GM12878 (cell line): ENCODE data around the gene LRP1. TPM values are rescaled to one million over a fixed set of nuclear protein-coding genes. Genes with fewer than 3 reads are reported as not detected.

ENCODE experiments used
- ATAC-seq: fragments of 200-7000 bp; cut with Tn5 transposase; 3 replicates; pipeline ENCODE4 v1.9.1; 2020; ENCODE audit warnings: mild to moderate bottlenecking, moderate library complexity
- BruUV-seq: library from RNA; stranded (reverse); fragments of 400-500 nt; replicated peaks from 2 replicates; lab custom pipeline; 2021; lab: Mats Ljungman, UMichigan
- CTCF ChIA-PET: fragments of 300-600 bp; sonication (Branson Sonifier 250); formaldehyde crosslinking; extraction: SDS; loops from one replicate; lab custom pipeline; 2021; ENCODE audit warnings: inconsistent platforms; lab: Yijun Ruan, JAX
- POLR2A ChIA-PET: fragments of 350-600 bp; formaldehyde crosslinking; extraction: SDS; loops from one replicate; lab custom pipeline; 2021; ENCODE audit warnings: inconsistent platforms; lab: Charles Lee
- RAD21 ChIA-PET: fragments of 300-600 bp; sonication (Branson Sonifier 250); formaldehyde crosslinking; loops from one replicate; lab custom pipeline; 2023; ENCODE audit warnings: antibody characterized with exemption; ENCODE audit not compliant: unreplicated experiment; lab: Charles Lee
- SMC1A ChIA-PET: fragments of 300-600 bp; sonication (Branson Sonifier 250); formaldehyde crosslinking; loops from one replicate; lab custom pipeline; 2023; ENCODE audit not compliant: unreplicated experiment, uncharacterized antibody; lab: Charles Lee
- DNase-seq: peaks from one replicate; pipeline ENCODE4 v3.0.0-alpha.2; 2011; ENCODE audit warnings: low read depth, low spot score
- FAIRE-seq: peaks from 3 replicates; lab custom pipeline; 2011; peaks lifted over from hg19 to GRCh38; lab: Jason Lieb, UNC
- H2AFZ ChIP-seq: 2 replicates; pipeline ENCODE4 v1.6.0; 2011; ENCODE audit warnings: low read depth, low read length, control low read depth; ENCODE audit not compliant: control insufficient read depth
- H3K27ac ChIP-seq: 2 replicates; pipeline ENCODE4 v1.5.1; 2011; ENCODE audit warnings: control low read depth; ENCODE audit not compliant: control insufficient read depth, insufficient read depth
- H3K27me3 ChIP-seq, 2 experiments: replicated peaks in 1 of 2; 2 replicates each; pipeline versions ENCODE4 v1.6.0 to v1.6.1; 2011; ENCODE audit warnings: low read length in 1 of 2; ENCODE audit not compliant: control insufficient read depth in 2 of 2, insufficient read depth in 2 of 2
- H3K36me3 ChIP-seq, 2 experiments: 2 replicates each; pipeline ENCODE4 v1.5.1; 2011; ENCODE audit warnings: low read length in 1 of 2; ENCODE audit not compliant: control insufficient read depth in 2 of 2, insufficient read depth in 2 of 2
- H3K4me1 ChIP-seq: 2 replicates; pipeline ENCODE4 v1.6.1; 2011; ENCODE audit warnings: mild to moderate bottlenecking, low read length, moderate library complexity, mixed read lengths; ENCODE audit not compliant: control insufficient read depth, insufficient read depth
- H3K4me2 ChIP-seq: 2 replicates; pipeline ENCODE4 v1.6.0; 2011; ENCODE audit warnings: control low read depth; ENCODE audit not compliant: control insufficient read depth, insufficient read depth
- H3K4me3 ChIP-seq: fragments of 200-600 bp; sonication (generic); 2 replicates; pipeline ENCODE4 v1.5.1; 2016
- H3K79me2 ChIP-seq: 2 replicates; pipeline ENCODE4 v1.6.0; 2011; ENCODE audit warnings: low read length; ENCODE audit not compliant: control insufficient read depth, insufficient read depth
- H3K9ac ChIP-seq: 2 replicates; pipeline ENCODE4 v1.8.0; 2011; ENCODE audit warnings: low read length, control low read depth, mixed read lengths; ENCODE audit not compliant: control insufficient read depth, insufficient read depth
- H3K9me3 ChIP-seq: replicated peaks from 3 replicates; pipeline ENCODE4 v1.5.1; 2011; ENCODE audit warnings: mild to moderate bottlenecking, low read length; ENCODE audit not compliant: control insufficient read depth, insufficient read depth
- H4K20me1 ChIP-seq: 2 replicates; pipeline ENCODE4 v1.6.0; 2011; ENCODE audit not compliant: control insufficient read depth, insufficient read depth
- CHD1 ChIP-seq: IDR thresholded peaks from 2 replicates; pipeline ENCODE4 v1.6.1; 2012; ENCODE audit warnings: low read depth, low read length, improper control_type of control experiment
- EP300 ChIP-seq, 2 experiments: fragments of 150-350 bp in 1 of 2; IDR thresholded peaks; 2 replicates each; pipeline ENCODE4 v1.6.1; 2011 to 2012; ENCODE audit warnings: low read depth in 2 of 2, low read length in 2 of 2, borderline replicate concordance in 1 of 2, improper control_type of control experiment in 1 of 2, inconsistent platforms in 1 of 2; ENCODE audit not compliant: control insufficient read depth in 1 of 2
- IRF4 ChIP-seq: IDR thresholded peaks from 2 replicates; pipeline ENCODE4 v1.6.1; 2011; ENCODE audit warnings: low read depth, low read length
- NR2C2 ChIP-seq: IDR thresholded peaks from 2 replicates; pipeline ENCODE4 v1.6.1; 2011; ENCODE audit warnings: borderline replicate concordance, low read depth; ENCODE audit not compliant: control insufficient read depth, insufficient read length
- POLR2AphosphoS2 ChIP-seq: IDR thresholded peaks from 2 replicates; pipeline ENCODE4 v1.6.1; 2011; ENCODE audit warnings: low read depth, mild to moderate bottlenecking, low read length, improper control_type of control experiment, moderate library complexity
- RB1 ChIP-seq: fragments of 450-650 bp; formaldehyde crosslinking; IDR thresholded peaks from 2 replicates; pipeline ENCODE4 v1.6.1; 2017; ENCODE audit warnings: mild to moderate bottlenecking, borderline replicate concordance
- SMAD5 ChIP-seq: IDR thresholded peaks from 2 replicates; pipeline ENCODE4 v1.6.1; 2016; ENCODE audit warnings: antibody characterized with exemption, low read depth
- YBX1 ChIP-seq: fragments of 450-650 bp; IDR thresholded peaks from 2 replicates; pipeline ENCODE4 v1.6.1; 2016; ENCODE audit warnings: antibody characterized with exemption
- ZNF274 ChIP-seq: IDR thresholded peaks from one replicate; pipeline ENCODE4 v1.8.0; 2011; ENCODE audit not compliant: insufficient read length, insufficient read depth
- WGBS: methylation state at CpG from one replicate; pipeline ENCODE4 v1.1.6; 2016; ENCODE audit warnings: low lambda C conversion rate; ENCODE audit not compliant: insufficient replicate concordance, insufficient coverage; ENCODE audit errors: missing lambda C conversion rate; 5-methylcytosine and 5-hydroxymethylcytosine counted together
- in situ Hi-C: fragments of 300-500 bp; cut with MboI; formaldehyde crosslinking; loops from 9 replicates; pipeline ENCODE4 v1.14.3; 2018; ENCODE audit warnings: mixed read lengths
- intact Hi-C: fragments of 100-400 bp; cut with micrococcal nuclease; formaldehyde crosslinking; loops from one replicate; pipeline ENCODE4 v1.14.2; 2022; ENCODE audit not compliant: unreplicated experiment
- polyA plus RNA-seq, 11 experiments: library from polyadenylated mRNA; depleted of rRNA in 4 of 11; unstranded in 6 of 11; stranded (reverse) in 5 of 11; fragments of >200 nt; fragmentation: Nextera tagmentation in 4 of 11; fragmentation: Illumina TruSeq in 1 of 11; extraction: Ambion mirVana in 4 of 11; extraction: Trizol in 1 of 11; gene quantifications; 1 replicate in 1 of 11; 2 replicates in 10 of 11; pipeline versions ENCODE4 v1.2.1 to v1.2.3, GENCODE V29; 2011 to 2016; ENCODE audit warnings: inconsistent platforms in 2 of 11, missing spikeins in 2 of 11, low read depth in 1 of 11
- total RNA-seq, 4 experiments: library from RNA; depleted of rRNA in 3 of 4; stranded (reverse); fragments of >200 nt in 3 of 4; fragmentation: Illumina TruSeq in 1 of 4; extraction: Trizol in 1 of 4; gene quantifications; 2 replicates each; pipeline versions ENCODE4 v1.2.1 to v1.2.3, GENCODE V29; 2013 to 2021

LRP1 gene
- total and polyA plus RNA-seq, 10 of the 15 experiments (the other 5 are each of a cell fraction or from before 2014, with no cell fraction given): under 0.01 to 1.1 (median 0.20) TPM; not detected in 2

GRCh38 chr12:57143454-57143853 lies 15.2 kb downstream of the LRP1 start:
- Histone ChIP-seq H3K4me1 (no peaks in the 10 kb centered on the region), H3K27me3 (peaks cover 0 to 3% of the 10 kb centered on the region in 2 experiments; a peak in 2 of 4 replicates), H2AFZ (no peak overlapping the region), H3K27ac (no peak overlapping the region), H3K4me3 (no peak overlapping the region), H3K4me2 (no peak overlapping the region), H3K36me3 (no peaks in the 10 kb centered on the region), H3K79me2 (no peaks in the 10 kb centered on the region), H3K9me3 (no peaks in the 10 kb centered on the region), H4K20me1 (no peaks in the 10 kb centered on the region), H3K9ac (no peak overlapping the region)
- POLR2A ChIA-PET: no interaction called here
- ATAC-seq (no peak), FAIRE-seq (no peak), DNase-seq (no peak)
- in situ Hi-C loops (no loop called here), intact Hi-C loops (no loop called here)
- WGBS: 35% methylated on average over 4 of the region's 4 CpGs
- CTCF ChIA-PET: interaction anchor here (2.9 kb wide), 1 partner anchor 19 kb away, joined by 13 read pairs; no protein-coding TSS in a partner anchor
- TF ChIP-seq ZNF274 (no peak), SMAD5 (no peak), CHD1 (no peak), POLR2AphosphoS2 (no peak), RB1 (no peak), IRF4 (no peak), YBX1 (no peak), NR2C2 (no peak), EP300 (IDR thresholded peaks at IDR 0.05; ENCODE audit: borderline replicate concordance in 1 of 2, control insufficient read depth in 1 of 2, low read depth in 2 of 2, low read length in 2 of 2) (no peak)
- SMC1A ChIA-PET: no interaction called here
- BruUV-seq: no TSS peak
- RAD21 ChIA-PET: no interaction called here
